ENCODE data around the gene ERO1A.

- TF ChIP-seq, protein P1, sequence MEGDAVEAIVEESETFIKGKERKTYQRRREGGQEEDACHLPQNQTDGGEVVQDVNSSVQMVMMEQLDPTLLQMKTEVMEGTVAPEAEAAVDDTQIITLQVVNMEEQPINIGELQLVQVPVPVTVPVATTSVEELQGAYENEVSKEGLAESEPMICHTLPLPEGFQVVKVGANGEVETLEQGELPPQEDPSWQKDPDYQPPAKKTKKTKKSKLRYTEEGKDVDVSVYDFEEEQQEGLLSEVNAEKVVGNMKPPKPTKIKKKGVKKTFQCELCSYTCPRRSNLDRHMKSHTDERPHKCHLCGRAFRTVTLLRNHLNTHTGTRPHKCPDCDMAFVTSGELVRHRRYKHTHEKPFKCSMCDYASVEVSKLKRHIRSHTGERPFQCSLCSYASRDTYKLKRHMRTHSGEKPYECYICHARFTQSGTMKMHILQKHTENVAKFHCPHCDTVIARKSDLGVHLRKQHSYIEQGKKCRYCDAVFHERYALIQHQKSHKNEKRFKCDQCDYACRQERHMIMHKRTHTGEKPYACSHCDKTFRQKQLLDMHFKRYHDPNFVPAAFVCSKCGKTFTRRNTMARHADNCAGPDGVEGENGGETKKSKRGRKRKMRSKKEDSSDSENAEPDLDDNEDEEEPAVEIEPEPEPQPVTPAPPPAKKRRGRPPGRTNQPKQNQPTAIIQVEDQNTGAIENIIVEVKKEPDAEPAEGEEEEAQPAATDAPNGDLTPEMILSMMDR (IDR thresholded peaks at IDR 0.05; ENCODE audit: low read depth, low read length), result no peak
- TF ChIP-seq MAX (IDR thresholded peaks at IDR 0.05; ENCODE audit: low read depth, low read length) (no peak), POLR2A (IDR thresholded peaks at IDR 0.05; ENCODE audit: extremely low read depth, insufficient read length) (no peak)
Observed at GRCh38 chr14:52660325-52660724, 35.0 kb downstream of the ERO1A start.

All from NB4 (cell line).